SU-DHL-6 (cell line): ENCODE measurements around the gene FSCN2.
A peak's percentile ranks its signal among the peaks of the same experiment; 100 is the strongest.

Source experiments
- H2AFZ ChIP-seq: fragments of 200-600 bp; sonication (generic); 2 replicates; pipeline ENCODE4 v1.6.1; 2014; ENCODE audit warnings: low read depth, mild to moderate bottlenecking, moderate library complexity, mixed read lengths, antibody characterized with exemption, low read length; ENCODE audit not compliant: severe bottlenecking
- H3F3A ChIP-seq: fragments of 200-600 bp; shearing (Covaris generic); 2 replicates; pipeline ENCODE4 v1.6.0; 2016; ENCODE audit warnings: antibody characterized with exemption, mild to moderate bottlenecking; ENCODE audit not compliant: insufficient read depth
- H3K27ac ChIP-seq: fragments of 200-600 bp; sonication (generic); 2 replicates; pipeline ENCODE4 v1.5.1; 2016; ENCODE audit warnings: low read depth, mild to moderate bottlenecking, low read length, moderate library complexity, mixed read lengths
- H3K27me3 ChIP-seq: fragments of 200-600 bp; sonication (generic), shearing (Covaris generic); 2 replicates; pipeline ENCODE4 v1.6.0; 2014; ENCODE audit warnings: mild to moderate bottlenecking, low read length
- H3K36me3 ChIP-seq: fragments of 200-600 bp; sonication (generic); 2 replicates; pipeline ENCODE4 v1.6.1; 2014; ENCODE audit warnings: mild to moderate bottlenecking, low read length, mixed read lengths
- H3K4me2 ChIP-seq: fragments of 300-600, 200-600 bp; shearing (Covaris generic), sonication (generic); 2 replicates; pipeline ENCODE4 v1.6.0; 2014; ENCODE audit warnings: low read length, low read depth, mild to moderate bottlenecking; ENCODE audit not compliant: poor library complexity, severe bottlenecking
- H3K4me3 ChIP-seq: fragments of 200-600 bp; sonication (generic); 2 replicates; pipeline ENCODE4 v1.5.1; 2014; ENCODE audit warnings: antibody characterized with exemption, low read length, mild to moderate bottlenecking, mixed read lengths; ENCODE audit not compliant: insufficient read depth, poor library complexity, severe bottlenecking
- H3K79me2 ChIP-seq: fragments of 200-600 bp; sonication (generic); 2 replicates; pipeline ENCODE4 v1.6.1; 2014; ENCODE audit warnings: mild to moderate bottlenecking, low read length, moderate library complexity; ENCODE audit not compliant: insufficient read depth
- H3K9ac ChIP-seq: fragments of 200-600 bp; sonication (generic); 2 replicates; pipeline ENCODE4 v1.7.0; 2014; ENCODE audit warnings: mild to moderate bottlenecking, low read length
- H3K9me2 ChIP-seq: fragments of 200-600 bp; sonication (generic); replicated peaks from 2 replicates; pipeline ENCODE4 v1.6.1; 2014; ENCODE audit warnings: low read length; ENCODE audit not compliant: insufficient read depth
- H3K9me3 ChIP-seq: fragments of 200-600 bp; sonication (generic); 2 replicates; pipeline ENCODE4 v1.6.1; 2014; ENCODE audit warnings: low read length, mixed read lengths; ENCODE audit not compliant: insufficient read depth
- H4K20me1 ChIP-seq: fragments of 200-600 bp; sonication (generic); 2 replicates; pipeline ENCODE4 v1.6.1; 2014; ENCODE audit warnings: low read depth, mild to moderate bottlenecking, antibody characterized with exemption, low read length, moderate library complexity, mixed read lengths
- CTCF ChIP-seq: fragments of 200-600 bp; sonication (generic); IDR thresholded peaks from one replicate; pipeline ENCODE4 v1.5.1; 2017; ENCODE audit warnings: antibody characterized with exemption, mild to moderate bottlenecking, low read length, moderate library complexity; ENCODE audit not compliant: insufficient read depth, poor library complexity, severe bottlenecking
- EZH2phosphoT487 ChIP-seq: fragments of 200-600 bp; sonication (generic), shearing (Covaris generic); conservative IDR thresholded peaks from 2 replicates; pipeline ENCODE4 v1.6.1; 2018; ENCODE audit warnings: mild to moderate bottlenecking, antibody characterized with exemption, low read length, moderate library complexity, mixed read lengths

Gene FSCN2

GRCh38 chr17:81503619-81504018 is 24.6 kb upstream of the FSCN2 start:
- H3K79me2 ChIP-seq: no peaks in the 10 kb centered on the region

GRCh38 chr17:81508639-81509206 is 19.5 kb upstream of the FSCN2 start:
- Histone ChIP-seq H3K9ac (no peak overlapping the region), H3K79me2 (peaks cover 24% of the 10 kb centered on the region), H3K27ac (peak overlapping the region; percentile 82; the same call in 1 of the 2 replicates), H3K4me3 (no peak overlapping the region), H3K9me2 (no peaks in the 10 kb centered on the region), H3K4me2 (peak overlapping the region; percentile 74), H3K27me3 (no peaks in the 10 kb centered on the region), H3K36me3 (peaks cover 31% of the 10 kb centered on the region), H4K20me1 (peaks cover 26% of the 10 kb centered on the region), H3K9me3 (no peaks in the 10 kb centered on the region), H3F3A (peaks cover 55% of the 10 kb centered on the region), H2AFZ (no peak overlapping the region)
- TF ChIP-seq EZH2phosphoT487 (no peak), CTCF (no peak)

More at GRCh38 chr17:81503619-81504018, 24.6 kb upstream of the FSCN2 start:
- H3K27me3 ChIP-seq: no peaks in the 10 kb centered on the region
- no peak overlapping the region for H3K4me3 ChIP-seq
- H2AFZ ChIP-seq: no peak overlapping the region
- TF ChIP-seq CTCF (no peak), EZH2phosphoT487 (no peak)
- no peak overlapping the region for H3K4me2 ChIP-seq
- peaks cover 15% of the 10 kb centered on the region for H3F3A ChIP-seq
- H4K20me1 ChIP-seq: no peaks in the 10 kb centered on the region
- H3K36me3 ChIP-seq: no peaks in the 10 kb centered on the region
- H3K9ac ChIP-seq: no peak overlapping the region
- no peaks in the 10 kb centered on the region for H3K9me3 ChIP-seq
- no peaks in the 10 kb centered on the region for H3K9me2 ChIP-seq
- no peak overlapping the region for H3K27ac ChIP-seq

- peaks cover 24% of the 10 kb centered on the region for H3K79me2 ChIP-seq
- peak overlapping the region; percentile 93 for H3K4me3 ChIP-seq
- no peak for TF ChIP-seq EZH2phosphoT487
- TF ChIP-seq CTCF: no peak
- peaks cover 31% of the 10 kb centered on the region for H3K36me3 ChIP-seq
- peaks cover 26% of the 10 kb centered on the region for H4K20me1 ChIP-seq
- no peaks in the 10 kb centered on the region for H3K27me3 ChIP-seq
- H3K4me2 ChIP-seq: peak overlapping the region; percentile 74
- H3K9ac ChIP-seq: peak overlapping the region; percentile 94
- H3F3A ChIP-seq: peaks cover 62% of the 10 kb centered on the region
- no peak overlapping the region for H2AFZ ChIP-seq
- H3K9me3 ChIP-seq: no peaks in the 10 kb centered on the region
- H3K9me2 ChIP-seq: no peaks in the 10 kb centered on the region
- H3K27ac ChIP-seq: peak overlapping the region; percentile 82
Measured at GRCh38 chr17:81509207-81509971, 18.8 kb upstream of the FSCN2 start.
